ENCODE data around the gene CIAPIN1.

The CIAPIN1 gene

DNA sequence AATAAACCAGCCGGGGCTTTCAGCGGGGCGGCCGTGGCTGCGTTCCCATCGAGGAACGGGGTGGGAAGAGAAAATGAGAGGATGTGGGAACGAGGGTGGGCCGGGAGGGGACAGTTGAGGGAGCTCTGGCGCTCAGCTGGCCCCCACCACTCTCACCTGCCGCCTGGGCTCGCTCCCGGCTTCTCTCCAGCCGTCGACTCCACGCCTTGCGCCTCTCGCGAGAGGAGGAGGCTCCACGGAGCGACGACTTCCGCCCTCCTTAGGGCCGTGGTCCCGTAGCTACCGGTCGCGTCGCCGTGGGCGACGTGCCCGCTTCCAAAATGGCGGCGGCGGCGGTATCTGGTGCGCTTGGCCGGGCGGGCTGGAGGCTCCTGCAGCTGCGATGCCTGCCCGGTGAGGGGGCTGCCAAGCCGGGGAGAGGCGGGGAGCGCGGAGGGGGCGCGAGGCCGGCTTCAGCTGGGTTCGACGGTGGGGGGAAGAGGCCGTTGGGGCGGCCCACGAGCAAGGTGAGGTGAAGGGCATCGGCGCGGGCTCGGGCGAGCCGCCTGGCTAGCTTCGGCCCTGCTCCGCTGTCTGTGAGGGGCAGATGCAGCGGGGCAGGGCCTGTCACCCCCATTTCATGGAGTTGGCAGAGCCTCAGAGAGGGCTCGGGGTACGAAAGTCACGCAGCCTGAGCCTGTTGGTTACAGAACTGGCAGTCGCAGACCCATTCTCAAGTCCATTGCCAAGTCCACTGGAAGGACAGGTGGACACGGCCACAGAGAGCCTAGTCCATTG is at the start of gene CIAPIN1, which contains the start of gene COQ9:
TSS of gene CIAPIN1 (minus strand) at position 200 of the 777 bp plus-strand sequence. CDS start 6,457 bp downstream, outside the sequence.
TSS of gene COQ9 (plus strand) at position 294 of the 777 bp plus-strand sequence. CDS start at position 321, 27 bp downstream.
- peak; percentile 15 for DNase-seq

- no peak for DNase-seq
Observed at GRCh38 chr16:57493767-57494166, 46.6 kb upstream of the CIAPIN1 start.

DNA sequence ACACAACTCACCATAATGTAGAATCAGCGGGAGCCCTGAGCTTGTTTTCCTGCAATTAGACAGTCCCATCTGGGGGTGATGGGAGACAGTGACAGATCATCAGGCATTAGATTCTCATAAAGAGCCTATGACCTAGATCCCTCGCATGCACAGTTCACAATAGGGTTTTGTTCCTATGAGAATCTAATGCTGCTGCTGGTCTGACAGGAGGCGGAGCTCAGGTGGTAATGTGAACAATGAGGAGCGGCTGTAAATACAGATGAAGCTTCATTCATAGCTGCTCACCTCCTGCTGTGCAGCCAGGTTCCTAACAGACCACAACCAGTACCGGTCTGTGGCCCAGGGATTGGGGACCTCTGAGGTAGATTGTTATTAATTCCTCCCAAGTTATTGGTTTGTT is 42.0 kb upstream of the CIAPIN1 start:
- no peak for DNase-seq

DNA sequence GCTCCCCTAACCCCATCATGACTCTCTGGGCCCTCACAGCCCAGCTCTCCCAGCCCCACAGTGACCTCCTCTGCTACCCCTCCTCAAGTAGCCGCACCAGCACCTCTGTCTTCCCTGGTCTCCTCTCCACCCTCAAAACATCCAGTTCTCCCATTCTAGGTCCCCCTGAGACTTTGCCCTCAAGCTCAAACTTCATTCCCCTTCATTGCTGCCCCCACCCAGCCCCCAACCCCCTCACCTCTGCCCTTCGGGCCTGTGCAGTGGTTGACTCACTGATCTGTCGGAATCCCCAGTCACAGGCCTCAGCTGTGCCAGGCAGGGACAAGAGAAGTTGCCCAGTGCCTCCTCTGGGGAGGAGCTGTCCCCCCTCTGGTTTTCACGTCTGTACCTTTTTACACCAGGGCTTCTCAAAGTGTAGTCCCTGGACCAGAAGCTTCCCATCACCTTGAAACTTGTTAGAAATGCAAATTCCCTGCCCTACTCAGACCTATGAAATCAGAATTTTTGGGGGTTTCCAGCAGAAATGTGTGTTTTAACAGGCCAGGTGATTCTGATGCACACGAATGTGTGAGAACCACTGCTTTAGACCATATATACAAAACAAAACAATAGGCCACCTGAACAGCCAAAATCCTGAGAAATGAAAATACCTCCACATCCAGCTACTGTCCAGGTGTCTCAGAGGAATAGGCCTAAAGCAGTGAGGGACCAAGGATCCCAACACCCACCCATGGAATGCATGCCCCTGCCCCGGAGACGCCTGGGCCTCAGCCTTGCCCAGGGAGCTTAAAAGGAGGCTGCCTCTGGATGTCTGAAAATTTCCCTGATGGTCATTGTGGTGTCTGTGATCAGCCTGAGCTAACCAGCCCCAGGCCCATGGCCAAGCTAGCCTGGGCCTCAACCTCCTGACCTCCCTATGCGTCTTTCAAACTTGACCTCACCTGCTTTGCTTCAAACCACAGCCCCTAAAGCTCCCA is 40.0 kb upstream of the CIAPIN1 start:
- DNase-seq, result no peak

DNA sequence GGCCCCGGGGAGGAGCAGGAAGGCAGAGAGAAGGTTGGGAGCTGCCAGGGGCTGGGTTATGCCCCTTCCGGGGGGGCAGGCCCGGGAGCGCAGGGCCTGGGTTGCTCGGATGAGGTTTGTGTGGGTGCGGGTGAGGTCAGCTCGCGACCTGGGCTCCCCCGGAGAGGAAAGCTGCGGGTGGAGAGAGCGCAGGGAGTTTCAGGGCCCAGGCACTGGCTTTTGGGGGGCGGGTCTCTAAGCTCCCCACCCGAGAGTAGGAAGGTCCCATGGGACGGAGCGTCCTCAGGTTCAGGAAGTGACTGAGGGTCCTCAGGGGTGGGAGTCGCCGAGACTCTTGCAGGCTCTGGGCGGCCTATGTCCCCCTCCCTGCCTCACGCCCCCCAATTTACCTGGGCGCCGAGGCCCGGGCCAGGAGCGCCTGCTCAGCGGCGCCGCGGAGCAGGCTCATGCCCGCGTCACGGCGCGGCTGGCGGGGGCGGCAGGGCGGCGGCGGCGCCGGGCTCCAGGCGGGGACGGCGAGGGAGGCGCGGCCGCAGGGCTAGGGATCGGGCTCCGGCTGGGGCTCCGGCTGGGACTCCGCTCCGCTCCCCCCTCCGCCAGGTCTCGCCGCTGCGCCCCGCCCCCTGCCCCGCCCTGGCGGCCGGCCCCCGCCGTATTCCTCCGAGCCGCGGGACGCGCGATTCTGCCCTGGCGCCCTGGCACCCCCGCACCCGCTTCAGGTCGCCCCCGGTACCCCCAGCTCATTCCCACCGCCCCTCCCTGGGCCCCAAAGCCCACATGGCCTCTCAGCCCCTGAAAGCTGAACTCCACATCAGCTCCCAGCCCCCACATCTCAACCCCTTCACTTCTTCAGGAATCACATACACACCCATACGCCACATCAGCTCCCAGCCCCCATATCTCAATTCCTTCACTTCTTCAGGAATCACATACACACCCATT is 39.0 kb upstream of the CIAPIN1 start, which contains the start of gene DOK4:
TSS of gene DOK4 (minus strand) at position 578 of the 942 bp plus-strand sequence. CDS start 6,986 bp downstream, outside the sequence.
- no peak for DNase-seq

- no peak for DNase-seq
Observed at GRCh38 chr16:57485091-57485915, 38.1 kb upstream of the CIAPIN1 start.

GRCh38 chr16:57484515-57485005 is 37.4 kb upstream of the CIAPIN1 start:
- DNase-seq, result no peak

GRCh38 chr16:57483725-57484514 is 36.7 kb upstream of the CIAPIN1 start:
- no peak for DNase-seq

DNA sequence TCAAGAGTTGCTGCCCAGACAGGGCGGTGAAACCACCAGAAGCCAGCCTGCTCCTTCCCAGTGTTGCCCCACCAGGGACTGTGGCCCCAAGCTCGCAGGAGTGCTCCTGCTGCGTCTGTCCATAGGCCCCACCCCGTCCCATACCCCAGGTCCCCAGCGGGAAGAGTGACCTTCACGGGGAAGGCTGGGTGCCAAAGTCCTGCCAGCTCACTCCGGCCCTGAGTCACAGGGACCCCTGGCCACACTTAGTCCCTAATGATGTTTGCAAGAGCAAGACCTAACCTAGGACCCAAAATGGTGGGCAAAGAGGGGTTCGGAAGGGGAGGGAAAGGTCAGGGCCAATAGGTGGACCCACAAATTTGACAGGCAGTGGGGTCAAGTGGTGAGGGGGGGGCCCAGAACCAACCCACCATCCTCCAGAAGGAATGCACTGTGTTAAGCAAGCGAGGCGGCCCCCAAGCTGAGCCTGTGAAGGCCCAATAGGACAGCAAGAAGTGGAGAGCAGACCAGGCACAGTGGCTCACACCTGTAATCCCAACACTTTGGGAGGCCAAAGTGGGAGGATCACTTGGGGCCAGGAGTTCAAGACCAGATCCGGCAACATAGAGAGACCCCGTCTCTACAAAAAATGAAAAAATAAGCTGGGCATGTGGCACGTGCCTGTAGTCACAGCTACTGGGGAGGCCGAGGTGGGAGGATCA is 35.8 kb upstream of the CIAPIN1 start:
- DNase-seq, result no peak

DNA sequence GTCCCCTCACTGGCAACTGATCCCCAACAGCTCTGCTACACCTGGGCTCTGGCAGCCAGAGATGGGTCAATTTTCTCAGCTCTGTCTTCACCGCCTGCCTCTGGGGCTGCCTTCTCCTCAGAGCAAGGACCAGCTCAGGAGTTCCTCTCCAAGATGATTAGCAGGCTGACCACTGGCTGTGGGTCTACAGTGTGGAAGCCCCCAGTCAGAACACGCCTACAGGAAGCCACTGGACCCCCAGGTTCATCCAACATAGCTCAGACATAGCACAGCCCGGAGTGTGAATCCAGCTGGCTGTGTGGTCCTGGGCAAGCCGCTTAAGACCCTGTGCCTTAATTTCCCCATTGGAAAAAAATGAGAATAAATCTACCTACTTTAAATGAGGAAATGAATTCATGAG is 34.2 kb upstream of the CIAPIN1 start:
- DNase-seq, result no peak

GRCh38 chr16:57480754-57481230 is 33.6 kb upstream of the CIAPIN1 start:
- no peak for DNase-seq

DNA sequence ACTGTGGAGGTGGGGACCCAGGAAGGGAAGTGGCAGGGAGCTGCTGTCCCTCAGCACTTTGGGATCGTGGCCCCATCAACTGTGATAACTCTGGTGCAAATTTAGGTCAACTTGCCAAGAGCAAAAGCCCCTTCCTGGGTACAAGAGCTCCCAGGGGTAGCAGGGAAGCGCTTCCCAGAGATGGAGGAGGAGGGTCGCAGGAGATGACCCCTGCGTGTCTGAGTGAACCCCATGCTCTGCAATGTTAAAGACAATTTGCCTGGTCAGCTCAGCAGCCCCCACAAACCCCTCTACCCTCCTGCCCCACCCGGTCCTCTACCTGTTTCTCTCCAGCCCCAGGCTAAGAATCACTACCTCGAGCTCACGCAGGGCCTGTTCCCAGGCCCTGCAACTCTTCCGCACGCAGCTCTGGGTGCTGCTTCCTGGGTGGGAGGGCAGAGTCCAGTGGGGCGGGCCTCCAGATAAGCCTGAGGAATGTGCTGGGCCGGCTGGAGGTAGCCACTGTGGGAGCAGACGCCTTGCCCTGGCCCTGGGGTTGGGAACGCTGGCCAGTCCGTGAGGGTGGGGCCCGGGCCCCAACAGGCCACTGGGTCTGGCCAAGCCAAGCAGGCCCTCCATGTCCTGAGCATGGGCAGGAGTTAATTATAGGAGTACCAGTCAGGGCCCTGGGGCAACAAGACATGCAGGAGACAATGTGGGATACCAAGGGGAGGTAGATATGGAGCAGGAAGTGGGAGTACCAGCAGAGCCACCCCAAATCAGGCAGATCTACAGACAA is 33.0 kb upstream of the CIAPIN1 start:
- no peak for DNase-seq

DNA sequence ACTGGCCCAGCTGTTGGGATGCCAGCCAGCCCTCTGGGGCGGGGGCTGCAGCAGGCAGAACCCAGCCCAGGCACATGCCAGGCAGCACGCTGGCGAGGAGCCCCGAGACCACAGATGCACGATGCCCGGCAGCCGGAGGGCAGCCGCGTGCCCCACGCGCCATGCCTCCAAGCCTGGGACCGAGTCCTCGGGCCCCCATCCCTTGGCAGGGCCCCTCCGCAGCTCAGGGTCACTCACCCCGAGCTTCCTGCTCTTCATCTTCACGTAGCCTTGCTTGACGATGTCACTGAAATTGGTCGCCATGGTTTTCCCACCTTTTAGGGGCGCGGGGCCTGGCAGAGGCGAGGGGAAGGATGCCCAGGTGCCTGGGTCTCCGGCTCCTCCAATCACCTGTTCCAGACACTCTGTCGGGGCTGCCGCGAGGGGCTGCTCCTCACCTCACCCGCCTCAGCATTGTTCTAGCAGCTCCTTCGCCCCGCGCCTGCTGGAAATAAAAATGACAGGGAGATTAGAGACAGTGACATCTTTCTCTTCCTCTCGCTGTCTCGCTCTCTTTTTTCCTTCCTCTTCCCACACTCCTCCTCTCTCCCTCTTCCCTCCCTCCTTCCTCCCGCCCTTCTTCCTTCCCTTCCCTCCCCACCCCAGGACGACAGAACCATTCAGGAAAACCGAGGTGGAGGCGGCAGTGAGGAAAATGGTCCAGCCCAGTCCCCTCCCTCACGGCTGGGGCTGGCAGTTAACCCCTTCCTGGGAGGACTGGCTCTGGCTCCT is 32.2 kb upstream of the CIAPIN1 start:
- no peak for DNase-seq

- DNase-seq, result no peak
Observed at GRCh38 chr16:57478396-57479204, 31.4 kb upstream of the CIAPIN1 start.

- no peak for DNase-seq
Observed at GRCh38 chr16:57477531-57478202, 30.5 kb upstream of the CIAPIN1 start.

Data from NCI-H187 treated with DMSO at 0.1 percent for 48 hours (cell line).